B cell (primary cell): ENCODE measurements around the gene BTNL8.

Experiments
- CTCF ChIP-seq: fragments of 200-600 bp; IDR thresholded peaks from one replicate; pipeline ENCODE4 v1.8.0; 2022; ENCODE audit warnings: antibody characterized with exemption, mild to moderate bottlenecking
- EZH2 ChIP-seq: IDR thresholded peaks from 2 replicates; pipeline ENCODE4 v1.6.1; 2012; ENCODE audit warnings: borderline replicate concordance, low read depth, mild to moderate bottlenecking, moderate library complexity, low read length; ENCODE audit not compliant: insufficient read depth, poor library complexity, severe bottlenecking

- TF ChIP-seq CTCF (no peak), EZH2 (no peak)
These were observed 10.8 kb downstream of the BTNL8 start for GRCh38 chr5:180909782-180910181.
